Mesenchymal stem cell (in vitro differentiated cells and primary cell): ENCODE measurements around the gene ATE1.
"Not testable (repeated sequence)": the region's sequence is repeated elsewhere in the genome, so short reads cannot be mapped to it uniquely, and the experiment has no call there.

ENCODE experiments used
- DNase-seq: peaks from one replicate; pipeline ENCODE4 v3.0.0-alpha.2; 2013
- H2AFZ ChIP-seq: one replicate; pipeline ENCODE4 v1.6.1; 2013; ENCODE audit warnings: low read depth, mild to moderate bottlenecking, control low read depth, inconsistent platforms, low read length, moderate library complexity
- H2AK5ac ChIP-seq: 2 replicates; pipeline ENCODE4 v1.6.1; 2013; ENCODE audit warnings: low read length, moderate library complexity, mild to moderate bottlenecking, inconsistent platforms; ENCODE audit not compliant: severe bottlenecking
- H2BK120ac ChIP-seq: one replicate; pipeline ENCODE4 v1.6.1; 2013; ENCODE audit warnings: low read depth, mild to moderate bottlenecking, inconsistent platforms, low read length, moderate library complexity
- H2BK12ac ChIP-seq, 2 experiments: one replicate each; pipeline ENCODE4 v1.6.1; 2013; ENCODE audit warnings: inconsistent platforms in 2 of 2, low read length in 2 of 2, mild to moderate bottlenecking in 2 of 2, moderate library complexity in 2 of 2, control low read depth in 1 of 2
- H2BK15ac ChIP-seq: one replicate; pipeline ENCODE4 v1.6.1; 2013; ENCODE audit warnings: mild to moderate bottlenecking, low read depth, inconsistent platforms; ENCODE audit not compliant: poor library complexity, severe bottlenecking
- H2BK5ac ChIP-seq: 2 replicates; pipeline ENCODE4 v1.6.1; 2013; ENCODE audit warnings: low read depth, mild to moderate bottlenecking, low read length, control low read depth, inconsistent platforms; ENCODE audit not compliant: poor library complexity, severe bottlenecking
- H3K14ac ChIP-seq, 2 experiments: one replicate each; pipeline ENCODE4 v1.6.1; 2013; ENCODE audit warnings: inconsistent platforms in 2 of 2, low read length in 2 of 2, control low read depth in 1 of 2, mild to moderate bottlenecking in 1 of 2, moderate library complexity in 1 of 2
- H3K18ac ChIP-seq, 2 experiments: one replicate each; pipeline ENCODE4 v1.6.1; 2013; ENCODE audit warnings: inconsistent platforms in 2 of 2, low read length in 2 of 2, control low read depth in 1 of 2, low read depth in 1 of 2, mild to moderate bottlenecking in 1 of 2
- H3K23ac ChIP-seq, 2 experiments: one replicate each; pipeline ENCODE4 v1.6.1; 2013; ENCODE audit warnings: inconsistent platforms in 2 of 2, low read length in 2 of 2, mild to moderate bottlenecking in 2 of 2, moderate library complexity in 2 of 2, control low read depth in 1 of 2
- H3K27ac ChIP-seq: 2 replicates; pipeline ENCODE4 v1.5.1; 2013; ENCODE audit warnings: mild to moderate bottlenecking, moderate library complexity, low read length, control low read depth, inconsistent platforms; ENCODE audit not compliant: poor library complexity, severe bottlenecking
- H3K27me3 ChIP-seq, 2 experiments: 2 replicates each; pipeline versions ENCODE4 v1.6.1 to v1.7.0; 2013; ENCODE audit warnings: low read length in 2 of 2, mild to moderate bottlenecking in 2 of 2, moderate library complexity in 2 of 2, control low read depth in 1 of 2, inconsistent platforms in 1 of 2; ENCODE audit not compliant: control insufficient read depth in 1 of 2, insufficient read depth in 1 of 2
- H3K36me3 ChIP-seq, 2 experiments: 2 replicates each; pipeline versions ENCODE4 v1.6.1 to v1.7.0; 2013; ENCODE audit warnings: low read length in 2 of 2, control low read depth in 1 of 2, inconsistent platforms in 1 of 2, low read depth in 1 of 2, mild to moderate bottlenecking in 1 of 2; ENCODE audit not compliant: insufficient read depth in 2 of 2, control insufficient read depth in 1 of 2
- H3K4ac ChIP-seq, 2 experiments: one replicate each; pipeline ENCODE4 v1.6.1; 2013; ENCODE audit warnings: inconsistent platforms in 2 of 2, low read length in 2 of 2, mild to moderate bottlenecking in 2 of 2, moderate library complexity in 2 of 2, control low read depth in 1 of 2, low read depth in 1 of 2
- H3K4me1 ChIP-seq: 2 replicates; pipeline ENCODE4 v1.6.1; 2013; ENCODE audit warnings: low read depth, low read length, control low read depth; ENCODE audit not compliant: control insufficient read depth, insufficient read depth
- H3K4me2 ChIP-seq: 2 replicates; pipeline ENCODE4 v1.6.1; 2013; ENCODE audit warnings: low read length, mild to moderate bottlenecking, inconsistent platforms; ENCODE audit not compliant: poor library complexity, severe bottlenecking
- H3K4me3 ChIP-seq, 2 experiments: 2 replicates each; pipeline versions ENCODE4 v1.5.1 to v1.7.0; 2013; ENCODE audit warnings: low read length in 2 of 2, mild to moderate bottlenecking in 2 of 2, control low read depth in 1 of 2, low read depth in 1 of 2; ENCODE audit not compliant: insufficient read depth in 1 of 2
- H3K79me1 ChIP-seq: replicated peaks from 2 replicates; pipeline ENCODE4 v1.6.1; 2013; ENCODE audit warnings: mild to moderate bottlenecking, control low read depth, low read length, inconsistent platforms; ENCODE audit not compliant: poor library complexity, severe bottlenecking
- H3K9ac ChIP-seq: 2 replicates; pipeline ENCODE4 v1.7.0; 2013; ENCODE audit warnings: mild to moderate bottlenecking, low read length, moderate library complexity
- H3K9me3 ChIP-seq: 2 replicates; pipeline ENCODE4 v1.7.0; 2013; ENCODE audit warnings: mild to moderate bottlenecking, low read length; ENCODE audit not compliant: control insufficient read depth
- H4K8ac ChIP-seq: one replicate; pipeline ENCODE4 v1.6.1; 2013; ENCODE audit warnings: inconsistent platforms, mild to moderate bottlenecking, low read length, moderate library complexity
- H4K91ac ChIP-seq: one replicate; pipeline ENCODE4 v1.6.1; 2013; ENCODE audit warnings: mild to moderate bottlenecking, low read length, inconsistent platforms
- WGBS: methylation state at CpG from one replicate; pipeline ENCODE4 v1.1.7; 2013; ENCODE audit warnings: mixed read lengths; 5-methylcytosine and 5-hydroxymethylcytosine counted together

ATE1 gene

GRCh38 chr10:121764233-121764942, 163.4 kb downstream of the ATE1 start:
- H3K23ac ChIP-seq: no peak overlapping the region
- no peak for DNase-seq
- peaks cover 9 to 17% of the 10 kb centered on the region in 2 experiments for H3K36me3 ChIP-seq
- H3K4me1 ChIP-seq: peaks cover 2% of the 10 kb centered on the region
- no peak overlapping the region for H3K14ac ChIP-seq
- H2BK5ac ChIP-seq: no peak overlapping the region
- H3K9me3 ChIP-seq: peaks cover 16% of the 10 kb centered on the region
- no peak overlapping the region for H2BK15ac ChIP-seq
- no peak overlapping the region for H2AFZ ChIP-seq
- no peak overlapping the region for H3K9ac ChIP-seq
- no peak overlapping the region for H3K4ac ChIP-seq
- 90% methylated on average over 2 of the region's 5 CpGs for WGBS
- no peak overlapping the region for H2BK120ac ChIP-seq
- no peak overlapping the region for H4K91ac ChIP-seq
- no peak overlapping the region for H3K18ac ChIP-seq
- no peak overlapping the region for H2AK5ac ChIP-seq
- no peak overlapping the region for H3K4me2 ChIP-seq
- H2BK12ac ChIP-seq: no peak overlapping the region
- H3K27me3 ChIP-seq: no peaks in the 10 kb centered on the region
- H3K4me3 ChIP-seq: no peak overlapping the region
- no peak overlapping the region for H3K27ac ChIP-seq
- H4K8ac ChIP-seq: no peak overlapping the region
- H3K79me1 ChIP-seq: peaks cover 15% of the 10 kb centered on the region

GRCh38 chr10:121757241-121757640, 170.6 kb downstream of the ATE1 start:
- not testable (repeated sequence) for H3K4ac ChIP-seq, H3K9ac ChIP-seq, H2BK120ac ChIP-seq, H3K27me3 ChIP-seq, H3K4me1 ChIP-seq, H3K18ac ChIP-seq, H3K4me2 ChIP-seq, H3K14ac ChIP-seq, H4K8ac ChIP-seq, H2AK5ac ChIP-seq, H3K79me1 ChIP-seq, H3K27ac ChIP-seq, DNase-seq, H2BK15ac ChIP-seq, H2AFZ ChIP-seq, H3K23ac ChIP-seq, H4K91ac ChIP-seq, H2BK5ac ChIP-seq, H2BK12ac ChIP-seq, H3K4me3 ChIP-seq
- 96% methylated on average over 1 of the region's 1 CpG for WGBS
- Histone ChIP-seq H3K36me3 (peaks cover 10 to 20% of the 10 kb centered on the region in 2 experiments), H3K9me3 (peaks cover 39% of the 10 kb centered on the region)

GRCh38 chr10:121755496-121755895, 172.3 kb downstream of the ATE1 start:
- H3K4me1 ChIP-seq, H3K18ac ChIP-seq, H3K4ac ChIP-seq, H3K4me3 ChIP-seq, H4K8ac ChIP-seq, DNase-seq, H3K9ac ChIP-seq, H3K27ac ChIP-seq, H2BK120ac ChIP-seq, H2AFZ ChIP-seq, H2BK15ac ChIP-seq, H3K14ac ChIP-seq, H2AK5ac ChIP-seq, H3K79me1 ChIP-seq, H3K27me3 ChIP-seq, H4K91ac ChIP-seq, H2BK5ac ChIP-seq, H3K4me2 ChIP-seq, H2BK12ac ChIP-seq, H3K23ac ChIP-seq: not testable (repeated sequence)
- 100% methylated on average over 2 of the region's 2 CpGs for WGBS
- Histone ChIP-seq H3K9me3 (peaks cover 39% of the 10 kb centered on the region), H3K36me3 (peaks cover 7 to 20% of the 10 kb centered on the region in 2 experiments)

GRCh38 chr10:121754666-121755065, 173.2 kb downstream of the ATE1 start:
- Histone ChIP-seq H2BK120ac (no peak overlapping the region), H2BK15ac (no peak overlapping the region), H3K79me1 (peaks cover 7% of the 10 kb centered on the region), H3K4me2 (no peak overlapping the region), H4K8ac (no peak overlapping the region), H3K4ac (no peak overlapping the region), H3K4me3 (no peak overlapping the region), H3K27me3 (no peaks in the 10 kb centered on the region), H2AFZ (no peak overlapping the region), H3K9me3 (peaks cover 31% of the 10 kb centered on the region), H3K4me1 (no peaks in the 10 kb centered on the region), H3K27ac (no peak overlapping the region), H2AK5ac (no peak overlapping the region), H2BK5ac (no peak overlapping the region), H2BK12ac (no peak overlapping the region), H3K9ac (peak overlapping the region; percentile 40), H3K18ac (no peak overlapping the region), H3K23ac (no peak overlapping the region), H3K36me3 (peaks cover 7 to 13% of the 10 kb centered on the region in 2 experiments), H4K91ac (no peak overlapping the region), H3K14ac (no peak overlapping the region)
- WGBS: no CpG with 5 or more reads among the region's 1 CpG
- no peak for DNase-seq
